ENCODE results near the gene TRMT1. TPM values are rescaled to one million over a fixed set of nuclear protein-coding genes. Genes with fewer than 3 reads are reported as not detected.

TRMT1 gene
- total RNA-seq, 1 experiment from 2014 or later = 109 TPM

DNA sequence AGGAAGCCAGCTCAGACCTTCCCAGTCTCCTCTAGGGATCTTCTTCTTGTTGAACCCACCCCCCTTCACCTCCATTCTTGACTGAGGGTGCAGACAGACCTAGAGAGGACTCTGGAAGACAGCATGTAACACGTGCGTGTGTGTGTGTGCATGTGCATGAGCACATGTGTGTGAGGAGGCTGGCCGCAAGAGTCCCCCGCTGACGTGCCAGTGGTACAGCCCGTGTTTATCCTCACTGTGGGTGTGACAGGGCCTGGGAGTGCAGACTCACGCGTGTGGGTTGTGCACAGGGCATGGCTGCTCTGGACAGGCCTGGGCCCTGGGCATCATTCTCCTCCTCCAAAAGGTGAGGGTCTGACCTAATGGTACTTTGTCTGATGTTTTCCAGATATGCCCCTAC is 40.2 kb downstream of the TRMT1 start:
- CTCF ChIA-PET = no interaction called here
- no TSS peak for BruUV-seq (replicated peaks)
- POLR2A ChIA-PET (ENCODE audit: low non-redundant PET) = no interaction called here
- Histone ChIP-seq H3K9me3 (ENCODE audit: low read depth, low read length, poor library complexity, severe bottlenecking) (no peaks in the 10 kb centered on the region), H3K27me3 (replicated peaks; ENCODE audit: insufficient read depth, low read depth, low read length, poor library complexity) (no peaks in the 10 kb centered on the region), H3K27ac (ENCODE audit: low read depth, low read length, poor library complexity, severe bottlenecking) (no peak overlapping the region), H3K36me3 (ENCODE audit: insufficient read depth, low read length, poor library complexity, severe bottlenecking) (peaks cover 16% of the 10 kb centered on the region), H3K4me1 (ENCODE audit: insufficient read depth, low read length, poor library complexity, severe bottlenecking) (peaks cover 24% of the 10 kb centered on the region), H3K4me3 (ENCODE audit: low read depth, low read length, poor library complexity, severe bottlenecking) (no peak overlapping the region)
- TF ChIP-seq, protein P1, sequence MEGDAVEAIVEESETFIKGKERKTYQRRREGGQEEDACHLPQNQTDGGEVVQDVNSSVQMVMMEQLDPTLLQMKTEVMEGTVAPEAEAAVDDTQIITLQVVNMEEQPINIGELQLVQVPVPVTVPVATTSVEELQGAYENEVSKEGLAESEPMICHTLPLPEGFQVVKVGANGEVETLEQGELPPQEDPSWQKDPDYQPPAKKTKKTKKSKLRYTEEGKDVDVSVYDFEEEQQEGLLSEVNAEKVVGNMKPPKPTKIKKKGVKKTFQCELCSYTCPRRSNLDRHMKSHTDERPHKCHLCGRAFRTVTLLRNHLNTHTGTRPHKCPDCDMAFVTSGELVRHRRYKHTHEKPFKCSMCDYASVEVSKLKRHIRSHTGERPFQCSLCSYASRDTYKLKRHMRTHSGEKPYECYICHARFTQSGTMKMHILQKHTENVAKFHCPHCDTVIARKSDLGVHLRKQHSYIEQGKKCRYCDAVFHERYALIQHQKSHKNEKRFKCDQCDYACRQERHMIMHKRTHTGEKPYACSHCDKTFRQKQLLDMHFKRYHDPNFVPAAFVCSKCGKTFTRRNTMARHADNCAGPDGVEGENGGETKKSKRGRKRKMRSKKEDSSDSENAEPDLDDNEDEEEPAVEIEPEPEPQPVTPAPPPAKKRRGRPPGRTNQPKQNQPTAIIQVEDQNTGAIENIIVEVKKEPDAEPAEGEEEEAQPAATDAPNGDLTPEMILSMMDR (conservative IDR thresholded peaks at IDR 0.05; ENCODE audit: low read depth, low read length) = no peak
- no peak for TF ChIP-seq EZH2 (IDR thresholded peaks at IDR 0.05; ENCODE audit: borderline replicate concordance, low read depth, low read length, poor library complexity, severe bottlenecking)
- intact Hi-C loops (cut with micrococcal nuclease; ENCODE audit: unreplicated experiment) = no loop called here
- no peak for DNase-seq (ENCODE audit: low spot score)

DNA sequence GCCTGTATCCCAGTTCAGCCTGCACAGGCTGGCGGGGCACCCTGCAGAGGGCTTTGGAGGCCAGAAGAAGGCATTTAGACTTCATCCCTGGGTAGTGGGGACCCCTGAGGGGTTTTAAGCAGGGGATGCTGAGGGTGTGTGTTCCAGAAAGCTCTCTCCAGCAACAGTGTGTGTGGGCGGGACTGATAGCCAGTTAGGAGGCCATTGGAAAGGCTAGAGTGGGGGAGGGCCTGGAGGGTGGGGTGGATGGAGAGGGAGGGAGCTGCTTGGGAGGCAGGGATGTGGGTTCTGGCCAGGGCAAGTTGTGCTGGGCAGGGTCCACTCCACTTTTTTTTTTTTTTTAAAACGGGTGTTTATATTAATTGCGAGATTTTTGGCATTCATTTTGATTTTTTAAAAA is 42.2 kb downstream of the TRMT1 start:
- Histone ChIP-seq H3K36me3 (ENCODE audit: insufficient read depth, low read length, poor library complexity, severe bottlenecking) (peaks cover 16% of the 10 kb centered on the region), H3K27me3 (replicated peaks; ENCODE audit: insufficient read depth, low read depth, low read length, poor library complexity) (no peaks in the 10 kb centered on the region), H3K9me3 (ENCODE audit: low read depth, low read length, poor library complexity, severe bottlenecking) (no peaks in the 10 kb centered on the region), H3K27ac (ENCODE audit: low read depth, low read length, poor library complexity, severe bottlenecking) (no peak overlapping the region), H3K4me1 (ENCODE audit: insufficient read depth, low read length, poor library complexity, severe bottlenecking) (peaks cover 22% of the 10 kb centered on the region), H3K4me3 (ENCODE audit: low read depth, low read length, poor library complexity, severe bottlenecking) (no peak overlapping the region)
- no peak for DNase-seq (ENCODE audit: low spot score)
- intact Hi-C loops (cut with micrococcal nuclease; ENCODE audit: unreplicated experiment) = no loop called here
- ChIA-PET POLR2A (ENCODE audit: low non-redundant PET) (interaction anchor here (0.6 to 0.7 kb wide), 3 partner anchors 14 to 119 kb away, joined by 3 to 12 read pairs (median 6); no protein-coding TSS in a partner anchor), CTCF (no interaction called here)
- no peak for TF ChIP-seq EZH2 (IDR thresholded peaks at IDR 0.05; ENCODE audit: borderline replicate concordance, low read depth, low read length, poor library complexity, severe bottlenecking)
- TF ChIP-seq, protein P1 (conservative IDR thresholded peaks at IDR 0.05; ENCODE audit: low read depth, low read length) = no peak
- no TSS peak for BruUV-seq (replicated peaks)

DNA sequence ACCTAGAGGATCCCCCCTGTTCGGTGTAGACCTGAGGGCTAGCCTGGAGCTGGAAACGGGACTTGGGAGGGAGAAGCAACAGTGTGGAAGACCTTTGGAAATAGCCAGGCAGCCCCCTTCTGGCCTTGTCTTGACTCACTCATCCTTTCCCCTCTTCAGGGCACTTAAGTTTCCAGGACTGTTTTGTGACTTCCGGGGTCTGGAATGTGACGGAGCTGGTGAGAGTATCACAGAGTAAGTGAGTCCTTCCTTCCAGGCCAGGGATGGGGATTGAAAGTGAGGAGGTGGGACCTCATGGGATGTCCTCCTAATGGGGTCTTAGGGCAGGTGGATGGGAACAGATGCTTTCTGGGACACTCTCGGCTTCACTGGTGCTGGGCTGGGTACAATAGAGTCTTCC is 43.3 kb downstream of the TRMT1 start:
- DNase-seq (ENCODE audit: low spot score) = no peak
- Histone ChIP-seq H3K4me1 (ENCODE audit: insufficient read depth, low read length, poor library complexity, severe bottlenecking) (peaks cover 11% of the 10 kb centered on the region), H3K4me3 (ENCODE audit: low read depth, low read length, poor library complexity, severe bottlenecking) (no peak overlapping the region), H3K27me3 (replicated peaks; ENCODE audit: insufficient read depth, low read depth, low read length, poor library complexity) (no peaks in the 10 kb centered on the region), H3K27ac (ENCODE audit: low read depth, low read length, poor library complexity, severe bottlenecking) (no peak overlapping the region), H3K36me3 (ENCODE audit: insufficient read depth, low read length, poor library complexity, severe bottlenecking) (peaks cover 16% of the 10 kb centered on the region), H3K9me3 (ENCODE audit: low read depth, low read length, poor library complexity, severe bottlenecking) (no peaks in the 10 kb centered on the region)
- TF ChIP-seq EZH2 (IDR thresholded peaks at IDR 0.05; ENCODE audit: borderline replicate concordance, low read depth, low read length, poor library complexity, severe bottlenecking) = no peak
- TF ChIP-seq, protein P1 (conservative IDR thresholded peaks at IDR 0.05; ENCODE audit: low read depth, low read length) = no peak
- BruUV-seq (replicated peaks) = no TSS peak
- ChIA-PET POLR2A (ENCODE audit: low non-redundant PET) (no interaction called here), CTCF (no interaction called here)
- intact Hi-C loops (cut with micrococcal nuclease; ENCODE audit: unreplicated experiment) = no loop called here
